Spinal cord (tissue), 10 donors: Measurements from ENCODE around the gene GABRD. TPM values are rescaled to one million over a fixed set of nuclear protein-coding genes. Genes with fewer than 3 reads are reported as not detected.
A peak's percentile ranks its signal among the peaks of the same experiment; 100 is the strongest.

Experiments
- DNase-seq, 6 donors: peaks; one replicate each; pipeline versions ENCODE4 v3.0.0 to v3.0.0-alpha.2; 2013 to 2015; ENCODE audit warnings: low spot score in 6 of 6, low read depth in 4 of 6
- H3K27ac ChIP-seq: one replicate; pipeline ENCODE4 v1.5.1; 2013; ENCODE audit warnings: low read depth, low read length, control low read depth
- H3K27me3 ChIP-seq: one replicate; pipeline ENCODE4 v1.6.1; 2013; ENCODE audit warnings: low read length; ENCODE audit not compliant: control insufficient read depth, insufficient read depth
- H3K36me3 ChIP-seq: one replicate; pipeline ENCODE4 v1.6.1; 2013; ENCODE audit warnings: low read length; ENCODE audit not compliant: control insufficient read depth, insufficient read depth
- H3K4me1 ChIP-seq: one replicate; pipeline ENCODE4 v1.6.1; 2013; ENCODE audit warnings: low read length; ENCODE audit not compliant: control insufficient read depth, insufficient read depth
- H3K4me3 ChIP-seq: one replicate; pipeline ENCODE4 v1.5.1; 2013; ENCODE audit warnings: low read depth, low read length, control low read depth
- H3K9me3 ChIP-seq: one replicate; pipeline ENCODE4 v1.6.1; 2013; ENCODE audit warnings: low read length; ENCODE audit not compliant: control insufficient read depth, insufficient read depth
- WGBS: methylation state at CpG from one replicate; pipeline ENCODE4 v1.1.5; 2013; ENCODE audit warnings: missing lambda C conversion rate; ENCODE audit not compliant: insufficient coverage; 5-methylcytosine and 5-hydroxymethylcytosine counted together
- polyA plus RNA-seq, 2 donors: library from polyadenylated mRNA; unstranded; fragments of 120-200 nt; gene quantifications; one replicate each; pipeline ENCODE4 v1.2.1, GENCODE V29; 2013; ENCODE audit not compliant: insufficient read length in 2 of 2
- total RNA-seq, 2 donors: library from RNA; depleted of rRNA in 1 of 2; stranded (reverse); fragments of 120-200 nt in 1 of 2; fragments of >200 nt in 1 of 2; gene quantifications; one replicate each; pipeline versions ENCODE4 v1.2.3 to v1.2.4, GENCODE V29; 2013 to 2014
- donor health status: healthy.

Gene GABRD
- total and polyA plus RNA-seq, 4 donors, result 0.88 to 5.2 (median 2.7) TPM

DNA sequence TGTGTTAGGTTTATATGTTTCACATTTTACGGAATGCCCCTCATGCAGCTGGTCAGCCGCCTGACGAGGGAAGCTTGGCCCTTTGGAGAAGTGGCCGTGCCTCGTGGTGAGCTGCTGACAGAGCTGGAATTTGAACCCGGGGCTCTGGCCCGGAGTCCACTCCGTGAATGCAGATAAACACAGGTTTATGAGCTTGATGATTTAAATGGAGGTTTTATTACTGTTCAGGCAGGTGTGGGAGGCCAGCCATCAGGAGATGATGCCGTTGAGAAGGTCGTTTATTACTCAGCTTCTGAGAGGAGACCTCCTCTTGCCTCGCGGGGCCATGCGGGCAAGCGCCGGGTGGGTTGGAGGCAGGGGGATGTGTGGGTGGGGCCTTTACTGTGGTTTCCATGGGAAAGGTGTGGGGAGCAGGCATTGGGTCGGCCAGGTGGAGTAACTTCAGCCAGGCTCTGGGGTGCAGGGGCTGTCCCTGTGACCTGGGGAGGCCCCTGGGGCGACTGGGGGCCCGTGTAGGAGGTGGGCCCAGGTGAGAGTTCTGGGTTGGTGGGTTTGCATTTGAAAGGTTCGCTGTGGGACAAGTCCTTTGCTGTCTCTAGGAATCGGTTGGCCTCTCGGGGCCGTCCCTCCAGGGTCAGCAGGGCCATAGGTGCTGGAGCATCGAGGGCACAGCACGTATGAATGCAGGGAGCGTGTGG is 53.1 kb downstream of the GABRD start:
- no peaks in the 10 kb centered on the region for H3K9me3 ChIP-seq
- peaks cover 51% of the 10 kb centered on the region for H3K4me1 ChIP-seq
- H3K27me3 ChIP-seq, result no peaks in the 10 kb centered on the region
- peaks cover 4% of the 10 kb centered on the region for H3K36me3 ChIP-seq
- 67% methylated on average over 21 of the region's 25 CpGs for WGBS
- H3K4me3 ChIP-seq, result no peak overlapping the region
- no peak overlapping the region for H3K27ac ChIP-seq
- no peak for DNase-seq

DNA sequence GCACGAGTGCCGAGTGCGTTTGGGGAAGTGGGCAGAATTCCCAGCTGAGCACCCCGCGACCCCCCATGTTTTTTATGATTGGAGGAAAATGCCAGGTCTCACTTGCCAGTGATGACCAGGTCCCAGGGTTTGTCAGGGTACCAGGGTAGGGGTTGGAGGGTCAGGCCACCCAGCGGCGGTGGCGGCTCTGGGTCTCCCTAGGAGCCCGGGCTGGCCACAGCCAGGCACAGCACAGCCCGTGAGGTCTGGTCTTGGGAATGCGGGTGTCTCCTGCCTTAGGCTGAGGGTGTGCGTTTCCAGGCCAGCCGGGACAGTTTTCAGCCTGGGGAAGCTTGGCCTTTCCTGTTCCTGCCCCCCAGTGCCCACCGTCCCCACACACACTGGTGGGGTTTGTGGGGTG is 53.7 kb downstream of the GABRD start:
- H3K4me3 ChIP-seq, result peak overlapping the region; percentile 65
- no peaks in the 10 kb centered on the region for H3K27me3 ChIP-seq
- peaks cover 52% of the 10 kb centered on the region for H3K4me1 ChIP-seq
- no peak overlapping the region for H3K27ac ChIP-seq
- H3K9me3 ChIP-seq, result peaks cover under 1% of the 10 kb centered on the region
- DNase-seq, result no peak
- H3K36me3 ChIP-seq, result peaks cover 4% of the 10 kb centered on the region
- 82% methylated on average over 8 of the region's 14 CpGs for WGBS

DNA sequence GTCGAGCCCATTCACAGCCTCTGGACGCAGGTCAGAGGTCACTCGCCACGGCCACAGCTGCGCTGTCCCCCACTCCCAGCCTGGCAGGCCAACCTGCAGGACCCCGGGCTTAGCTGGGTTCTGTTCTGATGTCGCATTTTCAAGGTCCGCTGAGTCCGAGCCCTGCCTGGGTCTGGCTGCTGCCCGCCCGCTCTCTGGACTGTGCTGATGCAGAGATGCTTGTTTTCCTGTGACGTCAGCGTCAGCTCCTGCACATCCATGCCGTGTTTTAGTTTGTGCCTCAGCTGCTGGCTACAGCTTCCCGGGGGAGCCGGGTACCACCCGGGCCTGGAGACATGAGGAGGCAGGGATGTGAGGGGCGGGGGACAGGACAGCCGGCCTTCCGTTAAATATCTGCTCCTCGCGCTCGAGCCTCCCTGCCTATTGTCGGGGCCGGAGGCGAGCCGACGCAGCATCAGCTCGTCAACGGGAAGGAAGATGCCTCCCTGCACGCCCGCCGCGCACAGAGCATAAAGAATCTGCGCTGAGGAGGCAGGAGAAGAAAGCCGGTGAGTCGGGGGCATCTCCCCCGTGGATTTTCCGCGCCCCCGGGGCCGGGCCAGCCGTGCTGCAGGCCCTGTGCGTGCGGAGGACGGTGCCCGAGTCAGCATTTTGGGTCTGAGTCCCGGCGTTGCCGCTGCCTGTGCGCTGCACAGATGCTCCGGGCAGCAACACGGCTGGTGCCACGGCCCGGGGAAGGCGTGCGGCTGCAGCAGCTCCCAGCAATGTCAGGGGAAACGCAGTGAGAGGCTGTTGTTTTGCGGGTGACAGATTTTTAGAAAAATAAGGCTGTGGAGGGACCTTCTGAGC is 54.5 kb downstream of the GABRD start:
- H3K9me3 ChIP-seq, result peaks cover 4% of the 10 kb centered on the region
- WGBS, result 11% methylated on average over 59 of the region's 59 CpGs
- H3K4me1 ChIP-seq, result peaks cover 52% of the 10 kb centered on the region
- peak overlapping the region; percentile 52 for H3K27ac ChIP-seq
- H3K27me3 ChIP-seq, result no peaks in the 10 kb centered on the region
- peaks cover 4% of the 10 kb centered on the region for H3K36me3 ChIP-seq
- peak; percentile 77 to 98 (median 84) for DNase-seq
- H3K4me3 ChIP-seq, result peak overlapping the region; percentile 65

DNA sequence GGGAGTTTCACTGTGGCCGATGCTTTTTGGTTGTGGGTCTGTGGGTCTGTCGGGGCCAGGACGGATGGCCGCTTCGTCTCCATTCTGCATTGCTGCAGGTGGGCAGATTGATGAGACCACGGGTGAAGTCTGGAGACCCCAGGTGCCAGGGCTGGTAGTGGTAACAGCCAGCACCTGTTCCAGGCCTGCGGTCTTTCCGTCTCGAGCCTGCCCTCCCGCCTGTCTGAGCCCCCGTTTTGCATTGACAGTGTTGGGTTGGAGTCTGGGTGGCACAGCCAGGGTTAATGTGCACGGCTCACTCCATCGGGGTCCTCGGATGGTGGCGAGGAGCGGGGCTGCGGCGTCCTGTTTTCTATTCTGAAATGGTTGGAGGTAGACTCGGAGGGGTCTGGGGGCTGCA is 55.3 kb downstream of the GABRD start:
- Histone ChIP-seq H3K27me3 (no peaks in the 10 kb centered on the region), H3K9me3 (peaks cover 4% of the 10 kb centered on the region), H3K4me1 (peaks cover 52% of the 10 kb centered on the region), H3K27ac (peak overlapping the region; percentile 52), H3K4me3 (peak overlapping the region; percentile 65), H3K36me3 (peaks cover 5% of the 10 kb centered on the region)
- WGBS, result 22% methylated on average over 19 of the region's 19 CpGs
- DNase-seq, result peak in 2 of 6 donors; percentile 31 to 61

DNA sequence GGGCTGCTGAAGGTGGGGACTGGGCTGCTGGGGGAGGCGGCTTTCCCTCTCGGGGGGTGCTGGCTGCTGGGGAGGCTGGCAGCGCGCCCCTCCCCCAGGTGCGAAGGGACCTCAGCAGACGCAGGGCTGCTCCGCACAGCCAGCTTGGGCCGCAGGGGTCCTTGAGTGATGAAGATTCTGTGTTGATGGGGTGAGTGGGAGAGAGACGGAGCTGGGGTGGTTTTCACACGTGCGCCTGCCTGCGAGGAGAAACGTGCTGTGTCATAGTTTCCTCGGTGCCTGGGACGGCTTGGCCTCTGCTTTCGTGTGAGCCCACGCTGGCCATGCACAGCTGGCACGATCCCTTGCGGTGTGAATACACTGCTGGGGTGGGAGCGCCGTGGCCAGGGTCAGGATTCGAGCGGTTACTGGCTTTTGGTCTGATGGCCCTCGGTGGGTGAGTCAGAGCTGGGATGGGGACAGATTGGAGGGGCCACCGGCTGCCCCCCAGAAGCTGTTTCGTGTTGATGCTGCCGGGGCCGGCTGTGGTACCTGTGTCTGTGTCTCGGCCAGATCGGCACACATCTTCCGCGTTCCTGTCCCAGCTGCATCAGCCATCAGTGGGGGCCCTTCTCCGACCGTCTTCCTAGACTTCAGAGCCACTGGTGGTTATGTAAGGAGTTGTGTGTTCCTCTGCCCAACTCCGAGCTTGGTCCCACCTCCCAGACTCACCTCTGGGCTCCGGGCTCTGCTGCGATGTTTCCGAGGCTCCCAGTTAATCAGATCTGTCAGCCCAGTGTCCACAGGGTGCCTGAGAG is 56.0 kb downstream of the GABRD start:
- Histone ChIP-seq H3K27me3 (no peaks in the 10 kb centered on the region), H3K4me3 (peak overlapping the region; percentile 65), H3K27ac (peak overlapping the region; percentile 52), H3K36me3 (peaks cover 11% of the 10 kb centered on the region), H3K4me1 (peaks cover 52% of the 10 kb centered on the region), H3K9me3 (peaks cover 4% of the 10 kb centered on the region)
- 28% methylated on average over 36 of the region's 38 CpGs for WGBS
- DNase-seq, result peak in 2 of 6 donors; percentile 49 to 72

DNA sequence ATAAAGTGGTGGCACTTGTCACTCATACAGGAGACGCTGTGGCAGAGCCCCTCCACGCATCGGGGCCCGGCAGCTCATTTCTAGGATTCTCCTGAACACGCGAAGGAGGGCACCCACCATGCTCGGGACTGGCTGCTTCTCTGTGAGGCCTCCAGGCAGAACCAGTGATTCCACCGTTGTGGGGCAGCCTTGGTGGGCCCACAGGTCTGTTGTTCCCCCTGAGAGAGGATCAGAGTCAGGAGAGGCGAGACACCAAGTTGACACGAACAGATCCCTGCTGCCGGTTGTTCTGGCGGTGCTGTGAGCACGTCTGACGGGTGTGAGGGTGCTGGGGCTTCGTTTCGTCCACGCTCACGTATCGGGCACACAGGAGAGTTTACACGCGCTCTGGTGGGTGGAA is 57.7 kb downstream of the GABRD start:
- H3K9me3 ChIP-seq, result peaks cover 4% of the 10 kb centered on the region
- no peak for DNase-seq
- WGBS, result 97% methylated on average over 21 of the region's 21 CpGs
- no peak overlapping the region for H3K4me3 ChIP-seq
- peaks cover 51% of the 10 kb centered on the region for H3K4me1 ChIP-seq
- H3K36me3 ChIP-seq, result peaks cover 12% of the 10 kb centered on the region
- H3K27me3 ChIP-seq, result no peaks in the 10 kb centered on the region
- no peak overlapping the region for H3K27ac ChIP-seq

DNA sequence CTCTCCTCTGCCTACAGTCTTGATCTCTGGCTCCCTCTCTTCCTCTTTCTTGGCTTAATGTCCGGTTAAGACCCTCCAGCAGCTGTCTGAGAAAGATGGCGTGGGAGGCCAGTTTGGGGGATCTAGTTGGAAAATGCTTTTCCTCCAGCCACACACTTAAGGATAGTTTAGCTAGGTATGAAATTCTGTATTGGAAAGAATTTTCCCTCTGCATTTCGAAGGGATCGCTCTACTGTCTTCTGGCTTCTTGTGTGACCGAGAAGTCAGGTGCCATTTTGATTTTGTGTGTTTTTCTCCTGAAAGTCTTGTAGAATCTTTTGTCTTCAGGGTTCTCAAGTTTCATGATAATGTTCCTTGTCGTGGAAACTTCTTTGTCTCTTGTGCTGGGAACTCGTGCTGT is 59.0 kb downstream of the GABRD start:
- H3K27ac ChIP-seq, result no peak overlapping the region
- WGBS, result 95% methylated on average over 3 of the region's 7 CpGs
- DNase-seq, result no peak
- H3K36me3 ChIP-seq, result peaks cover 12% of the 10 kb centered on the region
- H3K27me3 ChIP-seq, result no peaks in the 10 kb centered on the region
- H3K9me3 ChIP-seq, result peaks cover 4% of the 10 kb centered on the region
- H3K4me3 ChIP-seq, result no peak overlapping the region
- H3K4me1 ChIP-seq, result peaks cover 40% of the 10 kb centered on the region

DNA sequence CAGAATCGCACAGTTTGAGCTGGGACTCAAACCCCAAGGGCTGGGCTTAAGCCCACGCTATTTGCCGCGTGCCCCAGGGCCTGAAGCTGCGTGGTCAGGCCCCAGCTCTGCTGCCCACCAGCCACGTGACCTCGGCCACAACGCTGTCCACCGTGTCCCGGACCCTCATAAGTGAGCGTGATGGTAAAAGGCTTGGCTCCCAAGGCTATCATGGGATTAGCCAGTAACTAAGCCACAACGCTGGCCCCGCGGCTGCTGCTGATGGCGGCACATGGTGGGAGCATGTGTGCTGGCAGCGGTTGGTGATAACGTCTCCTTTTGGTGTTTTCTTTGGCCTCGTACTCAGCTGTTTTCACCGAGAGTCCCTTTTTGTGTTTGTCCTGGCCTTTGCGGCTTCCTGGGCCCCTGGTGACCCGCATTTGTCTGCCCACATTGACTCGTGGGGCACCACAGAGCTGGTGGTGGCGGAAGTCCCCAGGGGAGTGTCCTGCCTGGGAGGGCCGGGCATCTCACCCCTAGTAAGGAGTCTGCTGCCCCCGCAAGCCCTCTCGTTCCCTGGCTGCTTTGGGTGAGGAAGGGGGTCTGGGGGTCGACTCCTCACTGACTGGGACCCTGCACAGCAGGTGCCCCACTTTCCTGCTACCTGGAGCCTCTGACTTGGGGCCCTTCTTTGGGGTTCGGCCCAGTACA is 60.4 kb downstream of the GABRD start:
- Histone ChIP-seq H3K27me3 (no peaks in the 10 kb centered on the region), H3K9me3 (peaks cover 4% of the 10 kb centered on the region), H3K4me3 (no peak overlapping the region), H3K27ac (no peak overlapping the region), H3K4me1 (peaks cover 27% of the 10 kb centered on the region), H3K36me3 (peaks cover 16% of the 10 kb centered on the region)
- no peak for DNase-seq
- WGBS, result 94% methylated on average over 28 of the region's 28 CpGs

DNA sequence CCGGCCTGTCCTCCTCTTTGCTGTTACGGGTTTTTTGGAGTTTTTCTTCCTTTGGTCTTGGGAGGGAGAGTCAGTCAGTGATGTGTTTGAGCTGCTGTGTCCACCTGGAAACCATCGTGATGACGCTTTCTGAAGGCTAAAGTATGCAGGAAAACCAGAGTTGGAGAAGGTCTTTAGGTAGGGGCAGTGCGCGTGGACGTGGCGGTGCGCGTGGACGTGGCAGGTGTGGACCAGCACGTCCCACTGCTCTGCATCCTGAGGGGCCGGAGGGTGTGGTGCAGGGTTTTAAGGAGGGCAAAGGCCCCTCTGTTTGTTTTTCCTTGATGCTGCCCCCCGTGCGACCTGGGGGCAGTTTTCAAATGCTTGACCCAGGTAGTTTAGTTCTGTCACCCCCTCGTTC is 61.0 kb downstream of the GABRD start:
- Histone ChIP-seq H3K27me3 (no peaks in the 10 kb centered on the region), H3K27ac (no peak overlapping the region)
- 98% methylated on average over 14 of the region's 16 CpGs for WGBS

More for the DNA sequence above, 61.0 kb downstream of the GABRD start:
- Histone ChIP-seq H3K36me3 (peaks cover 17% of the 10 kb centered on the region), H3K9me3 (peaks cover 4% of the 10 kb centered on the region), H3K4me3 (no peak overlapping the region), H3K4me1 (peaks cover 21% of the 10 kb centered on the region)
- DNase-seq, result no peak
